Raji (cell line): ENCODE measurements around the gene SHMT2.

Experiments used
- POLR2A ChIP-seq: IDR thresholded peaks from 2 replicates; pipeline ENCODE4 v1.6.1; 2011; ENCODE audit warnings: low read depth, low read length, control low read depth; ENCODE audit not compliant: insufficient read depth

Gene SHMT2

DNA sequence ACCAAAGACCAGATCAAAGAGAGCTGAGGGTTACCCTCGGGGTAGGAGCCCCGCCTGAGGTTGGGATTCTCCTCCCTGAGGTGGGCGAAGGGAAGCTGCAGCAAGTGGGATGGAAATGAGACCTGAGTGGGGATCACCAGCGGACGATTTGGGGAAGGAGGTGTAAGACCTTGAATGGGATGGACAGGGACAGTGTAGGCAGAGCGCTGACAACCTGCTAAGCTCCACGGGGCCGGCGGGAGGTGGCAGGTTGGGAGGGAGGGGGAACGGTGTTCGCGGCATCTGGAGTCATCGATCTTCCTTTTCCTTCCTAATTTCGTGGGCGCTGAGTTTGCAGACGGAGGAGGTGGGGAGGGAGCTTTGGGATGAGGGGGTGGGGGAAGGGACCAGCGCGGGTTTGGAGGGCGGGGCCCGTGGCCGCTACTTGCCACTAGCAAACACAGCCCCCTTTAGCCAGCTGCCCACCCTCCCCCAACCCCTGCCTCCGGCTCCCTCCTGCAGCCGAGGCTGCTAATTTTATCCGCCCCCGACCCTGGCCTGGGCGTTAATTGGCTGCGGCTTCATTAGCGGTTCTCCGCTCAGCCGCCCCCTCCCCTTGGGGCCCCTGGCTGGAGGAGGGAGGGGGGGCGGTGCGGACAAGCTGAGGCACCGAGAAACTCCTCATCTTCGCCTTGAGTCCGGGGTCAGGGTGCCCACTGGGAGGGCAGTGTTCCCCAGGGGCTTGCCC, 2.8 kb upstream of the SHMT2 start:
- no peak for TF ChIP-seq POLR2A

- TF ChIP-seq POLR2A = no peak
Measured at GRCh38 chr12:57227315-57228115, 2.0 kb upstream of the SHMT2 start.

DNA sequence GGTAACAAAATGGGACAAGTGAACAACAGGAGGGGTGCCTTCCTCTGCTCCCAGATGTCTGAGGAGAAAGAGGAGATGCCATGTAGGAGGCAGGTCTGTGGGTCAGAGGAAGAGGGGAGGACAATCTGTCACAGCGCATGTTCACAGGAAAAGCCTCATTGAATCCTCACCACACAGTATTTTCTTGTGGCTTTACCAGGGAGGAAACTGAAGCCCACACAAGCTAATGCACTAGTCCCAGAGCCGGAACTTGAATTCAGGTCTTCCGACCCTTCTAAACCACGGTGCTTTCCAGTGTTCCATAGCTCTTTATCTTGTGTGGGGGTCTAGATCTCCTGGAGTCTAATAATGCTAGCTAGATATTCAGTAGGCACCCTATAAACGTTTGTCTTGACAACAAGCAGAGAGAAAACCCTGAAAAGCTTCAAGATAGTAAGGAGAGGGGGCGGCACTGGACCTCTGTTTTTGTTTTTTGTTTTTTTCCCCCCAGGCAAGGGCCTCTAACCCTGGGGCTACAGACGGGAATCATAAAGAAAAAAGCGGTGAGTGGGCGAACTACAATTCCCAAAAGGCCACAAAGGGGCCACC, 371 bp upstream of the SHMT2 start:
- no peak for TF ChIP-seq POLR2A

DNA sequence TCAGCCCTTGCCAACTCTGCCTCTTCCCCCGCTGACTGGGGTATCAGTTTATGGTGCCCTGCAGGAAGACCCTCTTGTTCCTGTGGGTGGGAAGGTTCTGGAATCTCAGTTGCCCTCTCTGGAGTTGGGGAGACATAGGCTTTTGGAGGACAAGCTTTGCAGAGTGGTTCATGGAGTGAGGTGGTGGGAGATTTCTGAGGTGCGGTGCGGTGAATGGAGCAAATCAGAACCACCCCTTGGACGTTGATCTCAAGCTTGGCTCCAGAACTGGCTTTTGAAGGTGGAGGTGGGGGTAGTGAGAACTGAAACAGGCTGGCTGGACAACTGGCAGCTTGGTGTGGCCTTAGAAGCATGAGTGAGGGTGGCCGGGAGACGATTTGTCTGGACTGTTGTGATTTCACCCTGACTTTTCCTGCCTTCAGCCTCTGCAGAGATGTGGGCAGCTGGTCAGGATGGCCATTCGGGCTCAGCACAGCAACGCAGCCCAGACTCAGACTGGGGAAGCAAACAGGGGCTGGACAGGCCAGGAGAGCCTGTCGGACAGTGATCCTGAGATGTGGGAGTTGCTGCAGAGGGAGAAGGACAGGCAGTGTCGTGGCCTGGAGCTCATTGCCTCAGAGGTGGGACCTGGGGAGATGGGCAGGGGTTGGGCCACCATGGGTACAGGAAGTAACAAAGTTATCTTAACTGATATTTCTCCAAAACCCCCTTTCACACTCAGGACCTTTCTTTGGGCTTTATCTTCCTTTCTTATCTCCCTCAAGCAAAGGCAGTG, 1.1 kb downstream of the SHMT2 start:
- TF ChIP-seq POLR2A = no peak

GRCh38 chr12:57231276-57232021, 1.9 kb downstream of the SHMT2 start:
- no peak for TF ChIP-seq POLR2A

DNA sequence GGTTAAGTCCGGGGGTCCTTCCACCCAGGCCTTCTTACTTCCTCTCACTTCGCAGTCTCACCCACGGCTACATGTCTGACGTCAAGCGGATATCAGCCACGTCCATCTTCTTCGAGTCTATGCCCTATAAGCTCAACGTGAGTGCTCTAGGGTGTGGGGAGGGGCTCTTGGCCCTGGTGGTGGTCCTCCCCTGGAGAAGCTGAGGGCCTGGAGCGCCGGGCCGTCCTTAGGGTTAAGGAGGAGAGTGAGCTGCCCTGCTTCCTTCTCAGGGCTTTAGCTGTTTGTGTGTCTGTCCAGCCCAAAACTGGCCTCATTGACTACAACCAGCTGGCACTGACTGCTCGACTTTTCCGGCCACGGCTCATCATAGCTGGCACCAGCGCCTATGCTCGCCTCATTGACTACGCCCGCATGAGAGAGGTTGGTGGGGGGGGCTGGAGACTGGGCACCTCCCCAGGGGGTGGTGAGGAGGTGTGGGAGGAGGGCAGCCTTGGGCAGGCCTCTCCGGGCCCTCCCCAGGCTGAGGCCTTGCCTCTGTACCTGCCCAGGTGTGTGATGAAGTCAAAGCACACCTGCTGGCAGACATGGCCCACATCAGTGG, 2.7 kb downstream of the SHMT2 start:
- TF ChIP-seq POLR2A = no peak

DNA sequence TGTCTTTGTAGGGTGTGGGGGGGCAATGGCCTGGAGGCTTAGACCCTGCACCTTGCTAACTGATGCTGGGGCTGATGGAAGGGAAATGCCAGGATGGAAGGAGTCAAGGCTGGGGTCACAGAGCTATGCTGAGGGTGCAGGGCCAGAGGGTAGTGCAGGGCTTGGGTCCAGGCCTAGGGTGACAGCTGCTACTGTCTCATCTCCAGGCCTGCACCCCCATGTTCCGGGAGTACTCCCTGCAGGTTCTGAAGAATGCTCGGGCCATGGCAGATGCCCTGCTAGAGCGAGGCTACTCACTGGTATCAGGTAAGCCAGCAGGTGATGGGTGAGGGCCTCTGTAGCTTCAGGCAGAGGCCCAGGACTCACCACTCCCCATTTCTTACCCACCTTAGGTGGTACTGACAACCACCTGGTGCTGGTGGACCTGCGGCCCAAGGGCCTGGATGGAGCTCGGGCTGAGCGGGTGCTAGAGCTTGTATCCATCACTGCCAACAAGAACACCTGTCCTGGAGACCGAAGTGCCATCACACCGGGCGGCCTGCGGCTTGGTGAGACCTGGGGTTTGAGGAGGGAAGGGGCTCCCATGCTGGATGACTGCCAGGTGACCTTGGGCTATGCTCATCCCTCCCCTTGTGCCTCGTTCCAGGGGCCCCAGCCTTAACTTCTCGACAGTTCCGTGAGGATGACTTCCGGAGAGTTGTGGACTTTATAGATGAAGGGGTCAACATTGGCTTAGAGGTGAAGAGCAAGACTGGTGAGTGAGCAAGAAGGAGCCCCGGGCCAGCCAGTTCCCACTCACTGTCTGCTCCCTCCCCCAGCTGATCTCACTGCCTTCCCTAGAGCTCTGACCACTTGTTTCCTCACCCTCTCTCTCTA, 4.1 kb downstream of the SHMT2 start:
- no peak for TF ChIP-seq POLR2A

DNA sequence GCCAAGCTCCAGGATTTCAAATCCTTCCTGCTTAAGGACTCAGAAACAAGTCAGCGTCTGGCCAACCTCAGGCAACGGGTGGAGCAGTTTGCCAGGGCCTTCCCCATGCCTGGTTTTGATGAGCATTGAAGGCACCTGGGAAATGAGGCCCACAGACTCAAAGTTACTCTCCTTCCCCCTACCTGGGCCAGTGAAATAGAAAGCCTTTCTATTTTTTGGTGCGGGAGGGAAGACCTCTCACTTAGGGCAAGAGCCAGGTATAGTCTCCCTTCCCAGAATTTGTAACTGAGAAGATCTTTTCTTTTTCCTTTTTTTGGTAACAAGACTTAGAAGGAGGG, 4.7 kb downstream of the SHMT2 start:
- no peak for TF ChIP-seq POLR2A

- no peak for TF ChIP-seq POLR2A
Measured at GRCh38 chr12:57234571-57235016, 5.1 kb downstream of the SHMT2 start.

DNA sequence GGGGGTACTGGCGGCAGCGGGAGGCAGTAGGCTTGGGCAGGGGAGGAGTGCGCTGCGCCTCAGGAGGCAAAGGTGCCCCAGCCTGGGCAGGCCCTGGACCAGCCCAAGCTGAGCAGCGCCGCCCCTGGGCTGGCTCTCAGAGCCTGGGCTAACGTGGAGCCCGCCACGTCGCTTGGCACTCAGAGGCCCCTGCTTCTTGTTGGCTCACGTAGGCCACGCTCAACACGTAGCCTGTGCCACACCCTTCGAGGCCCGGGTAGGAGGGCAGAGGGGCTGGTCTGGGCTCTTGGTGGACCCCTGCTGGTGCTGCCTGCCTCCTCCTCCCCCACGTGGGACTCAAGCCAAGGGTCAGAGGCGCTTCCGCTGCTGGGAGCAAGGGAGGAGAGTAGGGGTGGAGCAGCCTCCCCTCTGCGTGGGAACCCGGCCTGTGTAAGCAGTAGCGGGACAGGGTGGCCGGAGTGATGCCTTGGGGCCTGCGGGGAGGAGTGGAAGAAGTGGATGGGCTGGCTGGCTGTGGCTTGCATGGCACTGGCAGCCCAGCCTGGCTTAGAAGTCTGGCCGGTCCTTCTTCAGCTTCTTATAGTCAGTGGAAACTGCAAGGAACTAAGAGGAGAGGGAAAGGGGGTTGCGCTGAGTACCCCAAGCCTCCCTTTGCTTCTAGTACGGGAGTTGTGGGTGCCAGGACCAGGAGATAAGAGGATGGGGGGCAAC, 5.7 kb downstream of the SHMT2 start:
- TF ChIP-seq POLR2A = no peak

- no peak for TF ChIP-seq POLR2A
Measured at GRCh38 chr12:57235728-57236131, 6.2 kb downstream of the SHMT2 start.

DNA sequence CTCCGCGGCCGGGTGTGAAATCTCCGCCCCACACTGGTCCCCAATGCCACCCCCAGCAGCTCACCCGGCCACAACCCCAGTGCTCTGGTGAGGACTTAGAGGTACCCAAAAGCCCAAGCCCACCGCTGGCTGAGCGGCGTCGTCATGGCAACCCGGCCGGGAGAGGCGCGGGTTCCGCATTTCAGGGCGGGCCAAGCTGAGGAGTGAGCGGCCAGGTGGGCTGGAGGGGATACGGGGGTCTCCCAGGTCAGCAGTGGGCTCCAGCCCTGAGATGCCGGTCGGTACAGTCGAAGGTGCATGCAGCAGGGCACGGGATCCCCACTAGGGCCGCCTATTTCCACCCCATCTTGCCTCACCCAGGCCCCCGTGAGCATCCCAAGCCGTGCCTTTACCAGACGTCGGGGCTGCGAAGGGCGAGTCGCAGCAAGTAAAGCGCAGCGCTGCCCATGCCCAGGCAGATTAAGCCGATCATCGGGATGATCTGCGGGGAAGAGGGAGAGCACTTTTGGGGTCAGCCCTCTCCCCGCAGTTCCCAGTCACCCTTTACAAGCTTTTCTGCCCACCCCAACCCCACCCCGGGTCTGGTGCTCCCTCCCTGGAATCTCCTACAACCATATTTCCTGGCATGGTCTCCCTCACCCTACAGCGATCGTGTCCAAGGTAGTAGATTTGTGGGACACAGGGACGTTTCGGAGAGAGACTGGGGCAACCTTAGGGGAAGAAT, 6.9 kb downstream of the SHMT2 start:
- 0 out of 2 replicates have a peak, but pooled peaks have one; percentile 25 for TF ChIP-seq POLR2A
